NCI-H2029 treated with DMSO at 0.1 percent for 48 hours (cell line): Measurements from ENCODE around the gene FANCD2.
A peak's percentile ranks its signal among the peaks of the same experiment; 100 is the strongest.
"Not testable (repeated sequence)": the region's sequence is repeated elsewhere in the genome, so short reads cannot be mapped to it uniquely, and the experiment has no call there.

Source experiments
- DNase-seq: peaks from one replicate; lab custom pipeline; 2025; lab: John Stamatoyannopoulos, UW

FANCD2 gene

DNA sequence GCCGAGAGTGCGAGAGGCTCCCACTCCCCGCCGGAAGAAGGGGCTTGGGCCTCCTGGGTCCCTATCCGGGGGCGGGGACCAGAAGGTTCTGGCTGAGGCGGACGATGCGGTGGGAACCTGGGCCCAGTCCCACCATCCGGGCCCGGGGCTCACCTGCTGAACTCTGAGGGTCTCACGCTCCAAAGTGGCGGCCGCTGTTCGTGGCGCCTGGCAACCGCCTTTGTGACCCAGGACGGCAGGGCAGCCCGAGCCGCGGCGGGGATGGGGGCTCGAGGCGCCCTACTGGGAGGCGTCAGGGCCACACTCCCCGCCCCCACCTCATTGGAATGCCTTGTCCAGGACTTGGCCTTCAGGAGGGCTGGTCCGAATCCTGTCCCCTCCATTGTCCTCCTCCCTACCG, 81.9 kb downstream of the FANCD2 start, which contains the start of gene FANCD2OS:
FANCD2OS (minus strand) TSS at position 165 of the 400 bp plus-strand sequence. CDS start 3,481 bp downstream, outside the sequence.
- DNase-seq: no peak

DNA sequence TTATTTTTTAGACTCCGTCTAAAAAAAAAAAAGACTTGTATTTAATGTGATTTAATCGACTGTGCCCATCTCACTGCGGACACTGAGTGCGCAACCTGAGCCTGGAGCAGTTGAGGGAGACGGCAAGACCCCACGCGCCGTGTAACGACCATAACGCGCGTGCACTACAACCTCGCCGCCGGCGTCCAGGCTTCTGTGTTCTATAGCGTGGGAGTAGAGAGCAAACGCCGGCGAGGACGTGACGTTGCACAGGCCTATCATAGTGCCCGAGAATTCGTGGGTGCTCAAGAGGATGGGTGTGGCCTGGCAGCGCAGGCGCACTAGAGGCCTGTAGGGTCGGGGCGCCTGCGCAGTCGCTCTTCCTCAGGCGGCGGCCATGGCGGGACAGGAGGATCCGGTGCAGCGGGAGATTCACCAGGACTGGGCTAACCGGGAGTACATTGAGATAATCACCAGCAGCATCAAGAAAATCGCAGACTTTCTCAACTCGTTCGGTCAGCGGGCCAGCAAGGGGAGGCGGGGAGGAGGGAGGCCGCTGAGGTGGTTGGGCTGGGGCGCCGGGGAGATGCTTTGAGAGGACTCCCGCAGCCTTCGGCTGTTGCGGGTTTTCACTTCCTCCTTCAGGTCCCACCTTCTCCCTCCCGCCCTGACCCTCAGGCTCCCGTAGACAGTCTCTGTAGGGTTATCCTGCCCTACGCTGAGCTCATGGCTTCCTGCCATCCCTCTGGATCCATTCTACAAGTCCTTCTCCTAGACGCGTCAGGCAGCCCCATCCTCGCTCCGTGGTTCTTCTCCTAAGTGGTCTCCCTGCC, 89.3 kb downstream of the FANCD2 start, which contains the start of gene BRK1:
BRK1 (plus strand) TSS at position 350 of the 812 bp plus-strand sequence; CDS start at position 377, 27 bp downstream.
- DNase-seq: peak; percentile 96

DNA sequence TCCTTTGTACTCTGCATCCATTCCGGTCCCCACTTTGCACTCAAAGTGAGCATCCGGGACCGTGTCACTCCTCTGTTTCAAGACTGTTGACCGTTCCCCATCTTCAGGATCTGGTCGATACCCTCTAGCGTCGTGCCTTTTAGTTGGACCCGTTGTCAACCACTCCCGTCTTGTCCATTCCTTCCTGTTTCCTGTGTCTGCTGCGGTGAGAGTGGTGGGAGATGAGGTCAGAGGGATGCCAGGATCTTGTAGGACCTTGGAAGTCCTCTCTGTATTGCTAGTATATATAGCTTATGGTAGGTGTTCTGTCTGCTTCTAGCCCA, 89.9 kb downstream of the FANCD2 start:
- DNase-seq: peak; percentile 24

DNA sequence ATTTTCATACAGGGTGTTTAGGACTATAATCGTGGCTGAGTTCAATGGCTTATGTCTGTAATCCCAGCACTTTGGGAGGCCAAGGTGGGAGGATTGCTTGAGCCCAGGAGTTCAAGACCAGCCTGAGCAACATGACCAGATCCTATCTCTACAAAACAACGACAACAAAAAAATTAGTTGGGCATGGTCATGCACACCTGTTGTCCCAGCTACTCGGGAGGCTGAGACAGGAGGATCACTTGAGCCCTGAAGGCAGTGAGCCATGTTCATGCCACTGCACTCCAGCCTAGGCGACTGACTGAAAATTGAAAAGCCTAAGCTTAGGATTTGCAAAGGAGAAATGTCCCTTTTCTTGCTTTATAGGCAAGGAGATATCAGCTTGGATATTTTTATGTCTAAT, 90.7 kb downstream of the FANCD2 start:
- DNase-seq: no peak

DNA sequence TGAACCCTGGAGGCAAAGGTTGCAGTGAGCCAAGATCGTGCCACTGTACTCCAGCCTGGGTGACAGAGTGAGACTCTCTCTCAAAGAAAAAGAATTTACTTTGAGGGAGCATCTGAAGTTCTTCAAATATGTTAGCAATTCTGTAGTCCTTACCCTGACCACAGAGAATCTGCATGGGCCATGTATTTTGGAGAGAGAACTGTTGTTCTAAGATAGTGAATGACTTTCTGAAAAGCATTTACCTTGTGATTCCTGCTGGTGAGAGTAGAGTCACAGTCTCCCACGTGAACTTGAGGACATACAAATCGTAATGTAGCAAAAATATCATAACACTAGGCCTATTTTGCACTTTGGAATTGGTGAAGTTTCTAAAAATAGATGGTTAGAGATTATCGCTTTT, 93.1 kb downstream of the FANCD2 start:
- DNase-seq: no peak

DNA sequence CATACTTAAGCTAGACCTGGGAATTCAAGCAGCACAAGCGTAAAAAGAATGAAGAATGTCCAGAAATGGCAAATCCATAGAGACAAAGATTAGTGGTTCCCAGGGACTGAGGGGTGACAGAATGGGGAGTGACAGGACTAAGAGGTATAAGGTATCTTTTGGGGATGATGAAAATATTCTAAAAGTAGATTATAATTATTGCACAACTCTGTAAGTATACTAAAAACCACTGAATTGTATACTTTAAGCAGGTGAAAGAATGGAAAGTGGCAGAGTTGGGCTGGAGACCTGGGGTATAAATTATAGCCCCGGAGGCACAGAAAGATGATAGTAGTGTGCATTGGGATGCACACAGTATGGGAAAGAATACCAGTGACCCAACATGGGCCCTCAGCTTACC, 94.8 kb downstream of the FANCD2 start:
- no peak for DNase-seq

DNA sequence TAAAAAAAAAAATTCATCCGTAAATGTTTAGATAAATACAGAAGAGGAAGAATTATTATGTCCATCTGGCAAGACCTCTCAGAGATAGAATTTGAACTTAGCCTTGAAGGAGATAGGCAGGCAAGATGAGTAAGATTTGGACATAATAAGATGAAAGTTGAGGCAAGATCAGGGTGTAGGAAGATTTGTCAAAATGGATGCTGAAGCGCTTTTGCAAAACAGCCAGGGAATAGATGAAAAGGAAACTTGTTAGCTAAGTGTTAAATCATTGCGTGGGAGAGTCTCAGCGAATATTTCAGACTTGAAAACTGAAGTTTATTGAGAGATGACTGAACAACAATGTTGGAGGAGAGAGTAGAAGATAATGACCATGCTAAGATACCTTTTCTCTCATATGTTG, 96.5 kb downstream of the FANCD2 start:
- DNase-seq: no peak

DNA sequence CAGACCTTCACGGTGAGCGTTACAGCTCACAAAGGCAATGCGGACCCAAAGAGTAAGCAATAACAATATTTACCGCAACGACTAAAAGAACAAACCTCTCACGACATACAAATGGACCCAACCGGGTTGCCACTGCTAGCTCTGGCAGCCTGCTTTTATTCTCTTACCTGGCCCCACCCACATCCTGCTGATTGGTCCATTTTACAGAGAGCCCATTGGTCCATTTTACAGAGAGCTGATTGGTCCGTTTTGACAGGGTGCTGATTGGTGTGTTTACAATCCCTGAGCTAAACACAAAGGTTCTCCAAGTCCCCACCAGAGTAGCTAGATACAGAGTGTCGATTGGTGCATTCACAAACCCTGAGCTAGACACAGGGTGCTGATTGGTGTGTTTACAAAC, 109.6 kb downstream of the FANCD2 start:
- not testable (repeated sequence) for DNase-seq

DNA sequence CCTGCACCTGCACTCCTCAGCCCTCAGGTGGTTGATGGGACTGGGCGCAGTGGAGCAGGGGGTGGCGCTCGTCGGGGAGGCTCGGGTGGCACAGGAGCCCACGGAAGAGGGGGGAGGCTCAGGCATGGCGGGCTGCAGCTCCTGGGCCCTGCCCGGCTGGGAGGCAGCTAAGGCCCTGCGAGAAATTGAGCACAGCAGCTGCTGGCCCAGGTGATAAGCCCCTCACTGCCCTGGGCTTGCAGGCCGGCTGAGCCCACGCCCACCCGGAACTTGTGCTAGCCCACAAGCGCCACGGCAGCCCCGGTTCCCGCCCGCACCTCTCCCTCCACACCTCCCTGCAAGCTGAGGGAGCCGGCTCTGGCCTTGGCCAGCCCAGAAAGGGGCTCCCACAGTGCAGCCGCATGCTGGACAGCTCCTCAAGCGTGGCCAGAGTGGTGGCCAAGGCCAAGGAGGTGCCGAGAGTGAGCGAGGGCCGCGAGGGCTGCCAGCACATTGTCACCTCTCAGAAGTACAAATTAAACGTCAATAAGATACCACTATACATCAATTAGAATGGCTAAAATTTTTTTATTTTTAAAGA, 110.3 kb downstream of the FANCD2 start:
- no peak for DNase-seq

DNA sequence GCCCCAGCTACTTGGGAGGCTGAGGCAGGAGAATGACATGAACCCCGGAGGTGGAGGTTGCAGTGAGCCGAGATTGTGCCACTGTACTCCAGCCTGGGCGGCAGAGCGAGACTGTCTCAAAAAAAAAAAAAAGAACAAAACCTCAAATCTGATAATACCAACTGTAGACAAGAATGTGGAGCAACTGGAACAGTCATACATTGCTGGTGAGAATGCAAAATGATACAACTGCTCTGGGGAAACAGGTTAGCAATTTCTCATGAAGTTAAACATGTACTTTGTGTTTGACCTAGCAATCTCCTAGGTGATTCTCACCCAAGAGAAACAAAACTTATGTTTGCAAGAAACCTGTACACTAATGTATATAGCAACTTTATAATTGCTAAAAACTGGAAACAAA, 110.9 kb downstream of the FANCD2 start:
- no peak for DNase-seq

DNA sequence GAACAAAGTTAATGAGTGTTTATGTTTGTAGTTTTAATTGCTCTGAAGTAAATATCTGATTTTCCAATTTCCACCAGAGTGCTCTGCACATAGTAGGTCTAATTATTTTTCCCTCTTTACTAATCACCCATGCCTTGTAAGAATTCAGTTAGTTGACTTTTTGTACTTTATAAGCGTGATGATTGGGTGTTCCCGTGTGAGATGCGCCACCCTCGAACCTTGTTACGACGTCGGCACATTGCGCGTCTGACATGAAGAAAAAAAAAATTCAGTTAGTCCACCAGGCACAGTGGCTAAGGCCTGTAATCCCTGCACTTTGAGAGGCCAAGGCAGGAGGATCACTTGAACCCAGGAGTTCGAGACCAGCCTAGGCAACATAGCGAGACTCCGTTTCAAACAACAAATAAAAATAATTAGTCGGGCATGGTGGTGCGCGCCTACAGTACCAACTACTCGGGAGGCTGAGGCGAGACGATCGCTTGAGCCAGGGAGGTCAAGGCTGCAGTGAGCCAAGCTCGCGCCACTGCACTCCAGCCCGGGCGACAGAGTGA, 114.8 kb downstream of the FANCD2 start:
- no peak for DNase-seq

DNA sequence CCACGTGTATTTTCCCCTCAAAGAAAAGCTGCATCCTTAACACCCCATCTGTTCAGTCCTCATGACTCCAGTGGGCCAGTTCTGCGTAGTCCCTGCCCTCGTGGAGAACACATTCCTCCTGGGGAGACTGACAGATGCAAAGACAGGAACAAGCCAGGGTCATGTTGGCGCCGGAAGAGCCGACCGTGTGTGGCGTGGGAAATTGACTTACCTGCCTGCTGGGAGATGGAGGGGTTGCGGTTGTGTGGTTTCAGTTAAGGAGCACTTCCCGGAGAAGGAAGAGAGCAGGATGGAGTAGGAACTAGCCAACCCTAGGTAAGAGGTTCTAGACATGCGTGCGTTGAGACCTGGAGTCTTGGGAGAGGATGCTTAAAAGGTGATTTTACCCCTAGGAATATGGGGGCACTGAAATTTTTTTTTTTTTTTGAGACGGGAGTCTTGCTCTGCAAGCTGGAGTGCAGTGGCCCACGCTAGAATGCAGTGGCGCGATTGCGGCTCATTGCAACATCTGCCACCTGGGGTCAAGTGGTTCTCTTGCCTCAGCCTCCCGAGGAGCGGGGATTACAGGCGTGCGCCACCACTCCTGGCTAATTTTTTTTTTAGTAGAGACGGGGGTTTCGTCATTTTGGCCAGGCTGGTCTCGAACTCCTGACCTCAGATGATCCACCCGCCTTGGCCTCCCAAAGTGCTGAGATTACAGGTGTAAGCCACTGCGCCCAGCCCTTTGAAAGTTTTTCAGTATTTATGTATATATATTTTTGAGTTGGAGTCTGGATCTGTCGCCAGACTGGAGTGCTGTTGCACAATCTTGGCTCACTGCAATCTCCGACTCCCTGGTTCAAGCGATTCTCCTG, 116.7 kb downstream of the FANCD2 start:
- peak; percentile 72 for DNase-seq

DNA sequence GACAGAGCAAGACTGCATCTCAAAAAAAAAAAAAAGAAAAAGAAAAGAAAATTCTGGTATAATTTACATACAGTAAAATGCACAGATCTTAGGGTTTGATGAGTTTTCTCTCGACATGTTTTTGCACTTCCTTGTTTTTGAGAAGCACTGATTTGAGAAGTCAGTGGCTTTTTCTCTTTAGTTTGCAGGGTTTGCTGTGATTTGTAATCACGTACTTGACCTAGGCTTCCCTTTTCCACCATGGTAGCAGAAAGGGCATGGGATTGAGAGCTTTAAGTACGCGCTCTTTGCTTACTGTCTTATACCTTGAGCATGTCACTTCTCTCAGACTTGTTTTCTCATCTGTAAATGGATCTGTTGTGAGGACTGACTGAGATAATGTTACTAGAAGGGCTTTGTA, 119.4 kb downstream of the FANCD2 start:
- DNase-seq: no peak

DNA sequence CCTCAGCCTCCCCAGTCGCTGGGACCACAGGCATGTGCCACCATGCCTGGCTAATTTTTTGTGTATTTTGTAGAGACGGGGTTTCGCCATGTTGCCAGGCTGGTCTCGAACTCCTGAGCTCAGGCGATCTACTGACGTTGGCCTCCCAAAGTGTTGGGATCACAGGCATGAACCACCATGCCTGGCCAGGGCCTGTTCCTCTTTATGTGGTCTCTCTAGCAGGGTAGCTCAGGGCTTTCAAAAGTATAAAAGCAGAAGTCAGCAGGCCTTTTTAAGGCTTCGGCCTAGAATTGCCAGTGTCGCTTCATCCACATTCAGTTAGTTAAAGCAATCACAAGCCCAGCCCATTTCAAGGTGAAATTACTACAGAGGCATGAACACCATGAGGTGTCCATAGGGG, 123.0 kb downstream of the FANCD2 start:
- no peak for DNase-seq

DNA sequence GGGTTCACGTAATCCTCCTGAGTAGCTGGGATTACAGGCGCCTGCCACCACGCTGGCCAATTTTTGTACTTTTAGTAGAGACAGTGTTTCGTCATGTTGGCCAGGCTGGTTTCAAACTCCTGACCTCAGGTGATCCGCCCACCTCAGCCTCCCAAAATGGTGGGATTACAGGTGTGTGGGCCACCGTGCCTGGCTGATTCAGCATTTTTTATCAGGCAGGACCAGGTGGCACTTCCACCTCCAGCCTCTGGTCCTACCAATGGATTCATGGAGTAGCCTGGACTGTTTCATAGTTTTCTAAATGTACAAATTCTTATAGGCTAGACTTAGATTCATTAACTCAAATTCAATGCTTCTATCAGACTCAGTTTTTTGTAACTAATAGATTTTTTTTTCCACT, 124.8 kb downstream of the FANCD2 start:
- no peak for DNase-seq
